K562 (cell line): ENCODE results near the gene TMCC2. TPM values are rescaled to one million over a fixed set of nuclear protein-coding genes. Genes with fewer than 3 reads are reported as not detected.

ENCODE experiments used
- ATAC-seq: fragments of 200-7000 bp; cut with Tn5 transposase; 3 replicates; pipeline ENCODE4 v1.9.1; 2020; ENCODE audit warnings: moderate library complexity
- BruUV-seq: library from RNA; stranded (reverse); fragments of 400-500 nt; replicated peaks from 2 replicates; lab custom pipeline; 2021; lab: Mats Ljungman, UMichigan
- CTCF ChIA-PET: fragments of 300-600 bp; formaldehyde crosslinking; extraction: SDS; loops from one replicate; lab custom pipeline; 2021; ENCODE audit warnings: low intra/inter-chr PET ratio; lab: Yijun Ruan, JAX
- POLR2A ChIA-PET: fragments of 300-600, 350-650 bp; sonication (Branson Sonifier 250); formaldehyde crosslinking; extraction: SDS; loops from one replicate; lab custom pipeline; 2021; ENCODE audit warnings: antibody characterized with exemption, inconsistent platforms; lab: Yijun Ruan, JAX
- DNase-seq, 4 experiments: peaks; one replicate each; pipeline versions ENCODE4 v3.0.0 to v3.0.0-alpha.2; 2011 to 2018; ENCODE audit warnings: low spot score in 3 of 4, mixed read lengths in 3 of 4; ENCODE audit errors: extremely low read depth in 1 of 4
- FAIRE-seq: peaks from 2 replicates; lab custom pipeline; 2011; peaks lifted over from hg19 to GRCh38; lab: Jason Lieb, UNC
- H2AFZ ChIP-seq: 2 replicates; pipeline ENCODE4 v1.6.0; 2011; ENCODE audit warnings: low read depth, low read length, control low read depth, inconsistent platforms
- H3K27ac ChIP-seq: fragments of 200-600 bp; 3 replicates; pipeline ENCODE4 v1.8.0; 2011; ENCODE audit warnings: low read depth, mild to moderate bottlenecking, control low read depth, inconsistent platforms, low read length, moderate library complexity, mixed read lengths; ENCODE audit errors: extremely low read depth
- H3K27me3 ChIP-seq, 2 experiments: fragments of 300-600 bp in 1 of 2; 2 replicates in 1 of 2; 3 replicates in 1 of 2; pipeline versions ENCODE4 v1.6.0 to v1.8.0; 2011; ENCODE audit warnings: inconsistent platforms in 2 of 2, low read length in 2 of 2, mild to moderate bottlenecking in 1 of 2, mixed read lengths in 1 of 2, moderate library complexity in 1 of 2; ENCODE audit not compliant: control insufficient read depth in 2 of 2, insufficient read depth in 2 of 2
- H3K36me3 ChIP-seq: fragments of 300-600 bp; 3 replicates; pipeline ENCODE4 v1.8.0; 2011; ENCODE audit warnings: mild to moderate bottlenecking, low read length, inconsistent platforms; ENCODE audit not compliant: control insufficient read depth, insufficient read depth
- H3K4me1 ChIP-seq, 2 experiments: fragments of 200-600 bp in 1 of 2; replicated peaks in 1 of 2; 2 replicates in 1 of 2; 3 replicates in 1 of 2; pipeline versions ENCODE4 v1.5.1 to v1.8.0; 2011; ENCODE audit warnings: inconsistent platforms in 2 of 2, low read length in 2 of 2, mild to moderate bottlenecking in 1 of 2, mixed read lengths in 1 of 2, moderate library complexity in 1 of 2; ENCODE audit not compliant: control insufficient read depth in 2 of 2, insufficient read depth in 2 of 2
- H3K4me2 ChIP-seq: 2 replicates; pipeline ENCODE4 v1.6.1; 2011; ENCODE audit warnings: low read length, control low read depth, inconsistent platforms, mixed read lengths; ENCODE audit not compliant: insufficient read depth
- H3K4me3 ChIP-seq: fragments of 200-600 bp; sonication (generic), shearing (Covaris generic); 2 replicates; pipeline ENCODE4 v1.5.1; 2016; ENCODE audit warnings: control low read depth, inconsistent platforms
- H3K79me2 ChIP-seq: fragments of 200-600 bp; 3 replicates; pipeline ENCODE4 v1.8.0; 2011; ENCODE audit warnings: low read length, inconsistent platforms; ENCODE audit not compliant: control insufficient read depth, insufficient read depth
- H3K9ac ChIP-seq, 2 experiments: 2 replicates each; pipeline versions ENCODE4 v1.6.0 to v1.6.1; 2011; ENCODE audit warnings: low read depth in 2 of 2, low read length in 2 of 2, control low read depth in 1 of 2, inconsistent platforms in 1 of 2, mild to moderate bottlenecking in 1 of 2, mixed read lengths in 1 of 2; ENCODE audit not compliant: insufficient read depth in 1 of 2
- H3K9me1 ChIP-seq: one replicate; pipeline ENCODE4 v1.6.0; 2011; ENCODE audit warnings: inconsistent platforms, mild to moderate bottlenecking, low read length, moderate library complexity; ENCODE audit not compliant: control insufficient read depth, insufficient read depth
- H3K9me3 ChIP-seq: replicated peaks from 2 replicates; pipeline ENCODE4 v1.5.1; 2011; ENCODE audit warnings: low read depth, low read length, inconsistent platforms; ENCODE audit not compliant: control insufficient read depth, insufficient read depth
- H4K20me1 ChIP-seq: replicated peaks from 2 replicates; pipeline ENCODE4 v1.6.1; 2011; ENCODE audit warnings: low read length, inconsistent platforms, mixed read lengths; ENCODE audit not compliant: control insufficient read depth, insufficient read depth
- LCOR ChIP-seq: sonication (generic); formaldehyde crosslinking; IDR thresholded peaks from 2 replicates; pipeline ENCODE4 v1.8.0; 2022; ENCODE audit warnings: mild to moderate bottlenecking, missing genetic modification reagents
- PTBP1 ChIP-seq: fragments of 200-400 bp; formaldehyde crosslinking; IDR thresholded peaks from 2 replicates; pipeline ENCODE4 v1.6.1; 2017; ENCODE audit warnings: low read depth, low read length
- RBFOX2 ChIP-seq: fragments of 200-400 bp; formaldehyde crosslinking; IDR thresholded peaks from 2 replicates; pipeline ENCODE4 v1.6.1; 2017; ENCODE audit warnings: low read depth, mild to moderate bottlenecking, low read length, moderate library complexity
- SUPT5H ChIP-seq: fragments of 450-650 bp; IDR thresholded peaks from 2 replicates; pipeline ENCODE4 v1.6.1; 2016
- TFAP4 ChIP-seq: sonication (generic); formaldehyde crosslinking; IDR thresholded peaks from 2 replicates; pipeline ENCODE4 v1.8.0; 2022; ENCODE audit warnings: missing genetic modification reagents, mild to moderate bottlenecking, moderate library complexity, borderline replicate concordance
- ZNF551 ChIP-seq: fragments of 250-450 bp; sonication (Bioruptor Pico); IDR thresholded peaks from 2 replicates; pipeline ENCODE4 v1.5.0; 2021; ENCODE audit warnings: mild to moderate bottlenecking, moderate library complexity
- WGBS: fragments of 100-300 bp; shearing (Covaris generic); methylation state at CpG from one replicate; pipeline ENCODE4 v1.1.6; 2016; ENCODE audit warnings: low coverage, mixed read lengths; ENCODE audit not compliant: insufficient coverage; ENCODE audit errors: missing lambda C conversion rate; 5-methylcytosine and 5-hydroxymethylcytosine counted together
- in situ Hi-C: fragments of 300-500 bp; cut with MboI; formaldehyde crosslinking; loops from 4 replicates; pipeline ENCODE4 v1.15.0; 2018; ENCODE audit warnings: inconsistent platforms, mixed read lengths
- intact Hi-C: fragments of 100-400 bp; cut with micrococcal nuclease; formaldehyde crosslinking; loops from 2 replicates; pipeline ENCODE4 v1.14.2; 2022
- polyA plus RNA-seq, 8 experiments: library from polyadenylated mRNA; depleted of rRNA in 4 of 8; stranded (reverse) in 5 of 8; unstranded in 3 of 8; fragments of >200 nt; fragmentation: Nextera tagmentation in 2 of 8; fragmentation: Illumina TruSeq in 1 of 8; extraction: Ambion mirVana in 2 of 8; extraction: Trizol in 1 of 8; gene quantifications; 2 replicates each; pipeline versions ENCODE4 v1.2.1 to v1.2.3, GENCODE V29; 2011 to 2014; ENCODE audit warnings: inconsistent platforms in 1 of 8, missing spikeins in 1 of 8
- total RNA-seq, 7 experiments: library from RNA; depleted of rRNA in 6 of 7; stranded (reverse); fragments of >200 nt in 6 of 7; fragmentation: Illumina TruSeq in 2 of 7; extraction: Trizol in 2 of 7; gene quantifications; 2 replicates each; pipeline versions ENCODE4 v1.2.1 to v1.2.3, GENCODE V29; 2011 to 2021; ENCODE audit warnings: low replicate concordance in 1 of 7
- TF ChIP-seq, protein P1 (sequence below): sonication (generic); formaldehyde crosslinking; IDR thresholded peaks from 2 replicates; pipeline ENCODE4 v1.8.1; 2023; ENCODE audit warnings: mild to moderate bottlenecking, missing genetic modification reagents

TMCC2 gene
- total and polyA plus RNA-seq, 9 of the 15 experiments (the other 6 are each of a cell fraction or from before 2014, with no cell fraction given), result 0.06 to 1.8 (median 0.98) TPM

- TF ChIP-seq ZNF551 (CRISPR knock-in tag) (no peak), TFAP4 (peak; percentile 90), SUPT5H (no peak)
Measured at GRCh38 chr1:205267306-205267902, 39.7 kb downstream of the TMCC2 start (continued).

DNA sequence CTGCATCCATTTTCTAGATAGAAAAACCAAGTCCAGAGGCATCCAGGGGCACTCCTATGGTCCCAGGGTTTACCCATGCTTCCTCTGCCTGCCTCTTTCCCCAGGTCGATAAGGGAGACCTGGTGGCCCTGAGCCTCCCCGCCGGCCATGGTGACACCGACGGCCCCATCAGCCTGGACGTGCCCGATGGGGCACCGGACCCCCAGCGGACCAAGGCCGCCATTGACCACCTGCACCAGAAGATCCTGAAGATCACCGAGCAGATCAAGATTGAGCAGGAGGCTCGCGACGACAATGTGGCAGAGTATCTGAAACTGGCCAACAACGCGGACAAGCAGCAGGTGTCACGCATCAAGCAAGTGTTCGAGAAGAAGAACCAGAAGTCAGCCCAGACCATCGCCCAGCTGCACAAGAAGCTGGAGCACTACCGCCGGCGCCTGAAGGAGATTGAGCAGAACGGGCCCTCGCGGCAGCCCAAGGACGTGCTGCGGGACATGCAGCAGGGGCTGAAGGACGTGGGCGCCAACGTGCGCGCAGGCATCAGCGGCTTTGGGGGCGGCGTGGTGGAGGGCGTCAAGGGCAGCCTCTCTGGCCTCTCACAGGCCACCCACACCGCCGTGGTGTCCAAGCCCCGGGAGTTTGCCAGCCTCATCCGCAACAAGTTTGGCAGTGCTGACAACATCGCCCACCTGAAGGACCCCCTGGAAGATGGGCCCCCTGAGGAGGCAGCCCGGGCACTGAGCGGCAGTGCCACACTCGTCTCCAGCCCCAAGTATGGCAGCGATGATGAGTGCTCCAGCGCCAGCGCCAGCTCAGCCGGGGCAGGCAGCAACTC, 41.3 kb downstream of the TMCC2 start:
- DNase-seq (no peak), ATAC-seq (no peak), FAIRE-seq (no peak)
- WGBS, result 86% methylated on average over 41 of the region's 48 CpGs
- H3K4me3 ChIP-seq, result no peak overlapping the region
- peaks cover 26 to 47% of the 10 kb centered on the region in 2 experiments for H3K4me1 ChIP-seq
- no peak overlapping the region for H3K27ac ChIP-seq
- 0 out of 2 replicates have a peak, but pooled peaks have one; percentile 13 for TF ChIP-seq LCOR (CRISPR knock-in tag)
- TF ChIP-seq, protein P1, sequence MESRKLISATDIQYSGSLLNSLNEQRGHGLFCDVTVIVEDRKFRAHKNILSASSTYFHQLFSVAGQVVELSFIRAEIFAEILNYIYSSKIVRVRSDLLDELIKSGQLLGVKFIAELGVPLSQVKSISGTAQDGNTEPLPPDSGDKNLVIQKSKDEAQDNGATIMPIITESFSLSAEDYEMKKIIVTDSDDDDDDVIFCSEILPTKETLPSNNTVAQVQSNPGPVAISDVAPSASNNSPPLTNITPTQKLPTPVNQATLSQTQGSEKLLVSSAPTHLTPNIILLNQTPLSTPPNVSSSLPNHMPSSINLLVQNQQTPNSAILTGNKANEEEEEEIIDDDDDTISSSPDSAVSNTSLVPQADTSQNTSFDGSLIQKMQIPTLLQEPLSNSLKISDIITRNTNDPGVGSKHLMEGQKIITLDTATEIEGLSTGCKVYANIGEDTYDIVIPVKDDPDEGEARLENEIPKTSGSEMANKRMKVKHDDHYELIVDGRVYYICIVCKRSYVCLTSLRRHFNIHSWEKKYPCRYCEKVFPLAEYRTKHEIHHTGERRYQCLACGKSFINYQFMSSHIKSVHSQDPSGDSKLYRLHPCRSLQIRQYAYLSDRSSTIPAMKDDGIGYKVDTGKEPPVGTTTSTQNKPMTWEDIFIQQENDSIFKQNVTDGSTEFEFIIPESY (CRISPR knock-in tag), result peak; percentile 83
- no peak for TF ChIP-seq PTBP1
- peak; percentile 30; the same call in 1 of the 2 replicates for TF ChIP-seq RBFOX2
- intact Hi-C loops (no loop called here), in situ Hi-C loops (no loop called here)
- H3K9me3 ChIP-seq, result no peaks in the 10 kb centered on the region
- ChIA-PET CTCF (no interaction called here), POLR2A (interaction anchor here (0.7 to 0.9 kb wide), 2 partner anchors 9 to 17 kb away, joined by 4 read pairs; no protein-coding TSS in a partner anchor)
- no peak overlapping the region for H2AFZ ChIP-seq
- H4K20me1 ChIP-seq, result no peaks in the 10 kb centered on the region
- no peaks in the 10 kb centered on the region for H3K79me2 ChIP-seq
- no peaks in the 10 kb centered on the region for H3K9me1 ChIP-seq
- no TSS peak for BruUV-seq
- no peaks in the 10 kb centered on the region for H3K36me3 ChIP-seq
- 0 out of 5 replicates have a peak, but pooled peaks cover 0 to 3% of the 10 kb centered on the region in 2 experiments for H3K27me3 ChIP-seq
- no peak overlapping the region for H3K4me2 ChIP-seq
- H3K9ac ChIP-seq, result 0 out of 4 replicates have a peak overlapping the region, but pooled peaks of 1 of the 2 experiments have one; percentile 23
